Stimulated activated CD4-positive, alpha-beta T cell treated with anti-CD3 and anti-CD28 coated beads, TNF-alpha, amount 100 ng/mL, for 1 hour (primary cell): ENCODE data around the gene MPG.
A peak's percentile ranks its signal among the peaks of the same experiment; 100 is the strongest.

ENCODE experiments used
- DNase-seq, 3 donors: peaks; one replicate each; pipeline ENCODE4 v3.0.0-alpha.2; 2020; ENCODE audit warnings: low read depth in 3 of 3, low spot score in 1 of 3

Gene MPG

DNA sequence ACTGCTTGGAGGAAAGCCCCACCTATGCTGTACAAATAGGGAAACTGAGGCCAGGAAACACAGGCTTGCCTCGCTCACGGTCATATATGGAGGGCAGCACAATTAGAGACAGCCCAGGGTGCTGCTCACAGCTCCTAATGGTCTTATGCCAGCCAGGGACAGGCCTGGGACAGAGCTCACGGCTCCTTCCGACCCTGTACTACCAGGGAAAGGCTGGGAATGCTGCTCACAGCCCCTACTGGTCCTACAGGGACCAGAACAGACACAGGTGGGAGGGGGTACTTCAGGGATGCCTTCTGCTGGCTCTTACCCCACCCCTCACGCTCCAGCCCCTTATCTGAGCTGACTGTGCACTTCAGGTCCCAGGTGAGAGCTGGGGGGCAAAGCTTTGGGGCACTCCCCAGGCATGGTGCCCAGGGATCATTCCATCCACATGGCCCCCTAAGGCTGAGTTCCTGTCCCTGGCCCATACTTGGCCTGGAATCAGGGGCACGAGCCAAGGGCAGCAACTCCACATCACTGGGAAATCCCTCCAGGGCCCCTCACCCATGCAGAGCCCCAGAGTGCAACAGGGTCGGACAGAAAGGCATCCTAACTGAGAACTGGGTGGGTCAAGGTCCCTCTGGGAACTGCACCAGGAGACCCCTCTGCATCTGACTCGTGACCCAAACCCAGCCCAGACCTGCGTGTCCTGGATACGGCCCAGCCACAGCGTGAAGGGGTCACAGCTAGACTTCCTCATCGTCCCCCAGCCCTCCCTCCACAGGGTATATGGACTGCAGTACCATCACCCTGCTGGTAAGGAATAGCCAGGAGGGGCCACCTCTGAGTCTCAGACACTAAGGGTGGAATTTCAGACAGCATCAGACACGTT, 11.5 kb upstream of the MPG start:
- DNase-seq = no peak

GRCh38 chr16:67183-67791, 10.7 kb upstream of the MPG start:
- DNase-seq = no peak

GRCh38 chr16:67884-68789, 9.9 kb upstream of the MPG start:
- no peak for DNase-seq

- no peak for DNase-seq
Observed at GRCh38 chr16:69181-69580, 8.8 kb upstream of the MPG start.

DNA sequence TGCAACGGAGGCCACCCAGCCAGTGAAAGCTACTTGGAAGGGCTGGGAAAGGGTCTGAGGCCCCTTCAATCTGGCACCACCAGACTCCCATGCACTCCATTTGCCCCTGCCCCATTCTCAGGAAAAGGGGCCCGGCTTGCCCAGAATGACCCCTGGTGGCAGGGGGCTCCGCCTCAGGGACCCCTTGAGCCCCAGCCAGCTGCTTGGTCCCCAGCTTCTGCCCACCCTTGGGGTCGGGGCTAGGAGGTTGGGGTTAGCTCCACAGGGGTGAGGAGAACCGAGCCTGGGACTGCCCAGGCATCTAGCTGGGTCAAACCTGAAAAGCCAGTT, 6.8 kb upstream of the MPG start:
- no peak for DNase-seq

DNA sequence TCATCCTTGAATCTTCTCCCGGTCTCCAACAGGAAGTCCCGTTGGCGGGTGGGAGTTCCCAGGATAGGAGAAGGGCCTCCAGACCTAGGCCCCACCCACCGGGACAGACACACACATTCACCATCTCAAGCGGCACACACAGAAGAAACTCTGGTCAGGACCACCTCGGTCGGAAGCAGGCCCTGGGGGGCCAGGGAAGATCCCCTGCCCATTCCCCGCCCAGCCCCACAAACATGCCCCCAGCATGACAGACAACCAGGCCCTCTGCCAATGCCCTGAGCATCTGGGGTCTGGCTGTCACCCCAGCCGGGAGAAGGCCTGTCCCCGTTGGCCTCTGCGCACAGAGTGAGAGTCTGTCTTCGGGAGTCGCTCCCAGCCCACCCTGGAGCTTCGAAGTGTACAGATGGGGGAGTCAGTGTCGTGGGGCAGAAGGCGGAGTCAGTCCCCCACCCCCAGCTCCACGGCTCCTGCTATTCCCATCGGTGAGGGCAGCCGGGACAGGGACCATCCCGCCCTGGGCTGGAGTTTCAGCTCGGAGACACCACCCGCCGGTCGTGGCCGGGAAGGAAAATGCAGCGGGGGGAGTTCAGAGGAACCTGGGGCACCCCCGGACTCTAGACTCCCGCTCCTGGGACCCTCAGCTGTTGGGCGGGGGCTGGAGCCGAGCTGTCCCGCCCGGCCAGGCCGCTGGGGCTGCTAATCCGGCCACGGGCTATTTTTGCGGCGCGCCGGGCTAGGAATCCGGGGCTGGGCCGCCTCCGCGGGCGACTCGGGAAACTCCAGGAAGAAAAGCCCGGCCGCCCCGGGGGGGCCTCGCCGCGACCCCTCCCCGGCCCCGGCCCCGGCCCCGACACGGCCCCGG, 6.3 kb upstream of the MPG start:
- DNase-seq = no peak

GRCh38 chr16:72561-73548, 5.2 kb upstream of the MPG start, which contains the start of gene RHBDF1:
Gene RHBDF1, minus strand, starts transcription at chr16:72631. Its CDS starts 7,616 bp downstream, at chr16:65015.
- no peak for DNase-seq

- DNase-seq = no peak
Observed at GRCh38 chr16:74051-74746, 3.8 kb upstream of the MPG start.

- no peak for DNase-seq
Observed at GRCh38 chr16:74747-75334, 3.2 kb upstream of the MPG start.

- no peak for DNase-seq
Observed at GRCh38 chr16:75580-76501, 2.2 kb upstream of the MPG start.

DNA sequence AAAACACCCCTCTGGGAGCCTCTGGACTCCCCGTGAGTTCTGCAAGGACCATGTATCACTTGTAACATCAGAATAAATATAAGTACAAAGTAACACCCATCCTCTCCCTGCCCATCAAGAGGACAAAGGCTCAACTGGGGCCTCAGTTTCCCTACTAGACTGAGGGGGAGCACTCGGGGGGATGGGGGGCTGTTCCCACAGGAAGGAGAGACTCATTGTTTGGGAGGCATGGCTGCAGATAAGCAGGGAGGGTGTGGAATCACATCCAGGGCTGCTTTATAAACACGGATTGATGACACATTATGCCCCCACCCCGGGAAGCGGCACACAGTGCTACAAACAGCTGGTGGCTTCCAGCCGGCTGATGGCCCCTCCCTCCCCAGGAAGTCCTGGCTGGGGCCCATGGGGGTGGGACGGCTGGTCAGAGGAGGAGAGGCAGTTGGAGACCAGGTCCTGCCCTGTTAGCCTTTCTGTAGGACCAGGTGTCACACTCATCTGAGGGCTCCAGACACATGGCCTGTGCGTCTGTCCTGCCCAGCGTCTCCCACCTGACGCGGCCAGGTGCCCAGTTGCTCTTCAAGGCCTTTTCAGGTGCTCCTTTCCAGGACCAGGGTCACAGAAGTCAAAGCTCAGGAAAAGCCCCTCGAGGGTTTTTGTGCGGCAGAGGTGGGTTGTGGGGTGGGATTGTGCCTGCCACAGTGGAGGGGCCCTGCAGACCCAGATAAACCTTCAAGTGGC, 1.3 kb upstream of the MPG start:
- DNase-seq = no peak

DNA sequence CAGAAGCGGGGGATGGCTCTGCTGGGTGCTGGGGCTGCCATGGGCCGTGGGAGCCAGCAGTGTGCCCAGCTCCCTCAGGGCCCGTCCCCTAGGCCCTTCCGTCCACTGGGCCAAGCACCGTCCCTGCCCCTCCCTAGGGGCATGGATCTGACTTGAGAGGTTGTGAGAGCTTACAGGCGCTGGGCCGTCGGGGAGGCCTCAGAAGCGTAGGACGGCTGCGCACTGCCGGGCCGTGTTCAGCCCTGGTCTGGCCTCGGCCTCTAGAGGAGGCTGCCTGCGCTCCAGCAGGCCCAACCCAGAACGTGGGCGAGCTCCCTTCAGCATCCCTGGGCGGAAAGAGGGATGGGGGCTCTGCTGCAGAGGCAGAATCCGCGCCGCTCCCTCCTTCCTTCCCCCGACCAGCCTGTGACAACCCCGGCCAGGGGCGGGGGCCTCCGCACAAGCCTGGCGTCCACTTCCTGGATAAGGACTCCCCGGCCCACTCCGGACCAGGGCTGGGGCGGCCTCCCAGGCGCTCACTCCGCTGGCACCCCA, 685 bp upstream of the MPG start:
- peak in 1 of 3 donors; percentile 21 for DNase-seq

- no peak for DNase-seq
Observed at GRCh38 chr16:78444-79150, 572 bp downstream of the MPG start.

DNA sequence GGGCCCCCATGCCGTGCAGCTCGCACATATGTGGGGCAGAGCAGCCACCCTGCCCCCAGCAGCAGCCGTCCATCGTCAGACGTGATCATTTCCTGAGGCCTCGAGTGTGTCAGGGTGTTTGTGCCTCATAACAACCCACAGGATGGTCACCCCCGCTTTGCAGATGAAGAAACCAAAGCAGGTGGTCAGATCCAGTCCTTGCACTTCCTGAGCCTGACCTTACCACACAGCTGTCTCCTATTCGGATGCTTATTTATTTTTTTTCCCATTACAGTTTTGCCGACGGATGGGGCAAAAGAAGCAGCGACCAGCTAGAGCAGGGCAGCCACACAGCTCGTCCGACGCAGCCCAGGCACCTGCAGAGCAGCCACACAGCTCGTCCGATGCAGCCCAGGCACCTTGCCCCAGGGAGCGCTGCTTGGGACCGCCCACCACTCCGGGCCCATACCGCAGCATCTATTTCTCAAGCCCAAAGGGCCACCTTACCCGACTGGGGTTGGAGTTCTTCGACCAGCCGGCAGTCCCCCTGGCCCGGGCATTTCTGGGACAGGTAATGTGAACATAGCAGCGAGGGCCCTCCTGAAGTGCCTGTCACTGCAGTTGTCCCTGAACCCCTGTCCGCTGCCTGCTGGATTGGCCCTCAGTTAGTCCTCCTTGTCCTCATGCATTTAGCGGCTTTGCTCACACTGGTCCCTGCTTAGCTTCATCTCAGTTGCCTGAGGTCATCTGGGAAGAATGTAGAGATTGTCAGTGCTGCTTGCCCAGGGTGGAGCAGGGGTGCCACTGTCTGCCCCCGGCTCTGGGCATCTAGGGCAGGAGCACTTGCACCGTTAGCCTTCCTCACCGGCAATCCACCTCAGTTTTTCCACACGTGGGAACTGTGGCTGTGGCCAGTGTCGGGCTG, 1.4 kb downstream of the MPG start:
- DNase-seq = no peak

DNA sequence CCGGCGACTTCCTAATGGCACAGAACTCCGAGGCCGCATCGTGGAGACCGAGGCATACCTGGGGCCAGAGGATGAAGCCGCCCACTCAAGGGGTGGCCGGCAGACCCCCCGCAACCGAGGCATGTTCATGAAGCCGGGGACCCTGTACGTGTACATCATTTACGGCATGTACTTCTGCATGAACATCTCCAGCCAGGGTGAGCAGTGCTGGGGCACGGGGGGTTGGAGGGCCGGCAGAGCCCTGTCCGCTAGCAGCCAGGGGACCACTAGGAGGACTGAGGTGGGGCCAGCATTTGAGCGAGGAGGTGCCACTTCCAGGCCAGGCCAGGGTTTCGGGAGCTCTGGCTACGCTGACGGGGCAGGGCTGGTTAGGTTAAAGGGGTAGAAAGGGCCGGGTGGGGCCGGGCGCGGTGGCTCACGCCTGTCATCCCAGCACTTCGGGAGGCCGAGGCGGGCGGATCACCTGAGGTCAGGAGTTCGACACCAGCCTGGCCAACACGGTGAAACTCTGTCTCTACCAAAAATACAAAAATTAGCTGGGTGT, 5.1 kb downstream of the MPG start:
- no peak for DNase-seq
